B cell (primary cell): ENCODE measurements around the gene GASK1A. TPM values are rescaled to one million over a fixed set of nuclear protein-coding genes. Genes with fewer than 3 reads are reported as not detected.

ENCODE experiments used
- ATAC-seq: fragments of 200-7000 bp; cut with Tn5 transposase; one replicate; pipeline ENCODE4 v1.10.0; 2021; ENCODE audit warnings: low read depth, mild to moderate bottlenecking, moderate number of reproducible peaks, moderate library complexity
- CTCF ChIA-PET: fragments of 350-600 bp; sonication (Branson Sonifier 250); formaldehyde crosslinking; loops from one replicate; lab custom pipeline; 2021; ENCODE audit warnings: antibody characterized with exemption, inconsistent platforms; lab: Charles Lee
- POLR2A ChIA-PET: fragments of 350-600 bp; sonication (Branson Sonifier 250); formaldehyde crosslinking; loops from one replicate; lab custom pipeline; 2021; ENCODE audit warnings: antibody characterized with exemption; lab: Charles Lee
- DNase-seq: peaks from one replicate; pipeline ENCODE4 v3.0.0; 2013
- H2AFZ ChIP-seq: 2 replicates; pipeline ENCODE4 v1.6.1; 2012; ENCODE audit warnings: mild to moderate bottlenecking, low read depth, low read length; ENCODE audit not compliant: insufficient read depth, poor library complexity, severe bottlenecking
- H3K27ac ChIP-seq, 2 donors: 1 replicate in 1 of 2; 2 replicates in 1 of 2; pipeline ENCODE4 v1.5.1; 2012 to 2013; ENCODE audit warnings: low read length in 2 of 2, mild to moderate bottlenecking in 2 of 2, moderate library complexity in 1 of 2
- H3K27me3 ChIP-seq, 4 experiments: fragments of 200-600 bp in 1 of 4; sonication (generic) in 1 of 4; replicated peaks in 1 of 4; 1 replicate in 2 of 4; 2 replicates in 2 of 4; pipeline versions ENCODE4 v1.6.1 to v1.7.0; 2013 to 2016; ENCODE audit warnings: low read length in 3 of 4, mild to moderate bottlenecking in 2 of 4, mixed read lengths in 1 of 4, moderate library complexity in 1 of 4; ENCODE audit not compliant: insufficient read depth in 4 of 4, control insufficient read depth in 3 of 4; ENCODE audit errors: control extremely low read depth in 1 of 4
- H3K36me3 ChIP-seq, 2 experiments: replicated peaks in 1 of 2; 1 replicate in 1 of 2; 2 replicates in 1 of 2; pipeline versions ENCODE4 v1.6.1 to v1.7.1; 2013; ENCODE audit warnings: low read length in 1 of 2; ENCODE audit not compliant: insufficient read depth in 2 of 2, control insufficient read depth in 1 of 2; ENCODE audit errors: control extremely low read depth in 1 of 2, extremely low read depth in 1 of 2
- H3K4me1 ChIP-seq, 2 donors: fragments of 200-600 bp in 1 of 2; sonication (generic) in 1 of 2; 1 replicate in 1 of 2; 2 replicates in 1 of 2; pipeline versions ENCODE4 v1.5.1 to v1.6.1; 2013 to 2017; ENCODE audit warnings: low read length in 2 of 2; ENCODE audit not compliant: control insufficient read depth in 2 of 2, insufficient read depth in 2 of 2
- H3K4me2 ChIP-seq: replicated peaks from 2 replicates; pipeline ENCODE3; 2012; ENCODE audit warnings: mild to moderate bottlenecking, low read depth, low read length; ENCODE audit not compliant: poor library complexity, severe bottlenecking
- H3K4me3 ChIP-seq, 5 experiments: fragments of 200-600 bp in 1 of 5; sonication (generic) in 1 of 5; 1 replicate in 3 of 5; 2 replicates in 2 of 5; pipeline versions ENCODE4 v1.5.1 to v1.7.0; 2011 to 2016; ENCODE audit warnings: low read length in 4 of 5, mild to moderate bottlenecking in 4 of 5, low read depth in 2 of 5, control low read depth in 1 of 5, moderate library complexity in 1 of 5; ENCODE audit not compliant: insufficient read depth in 1 of 5; ENCODE audit errors: control extremely low read depth in 1 of 5, extremely low read depth in 1 of 5
- H3K79me2 ChIP-seq: fragments of 200-600 bp; sonication (generic); one replicate; pipeline ENCODE4 v1.6.0; 2016; ENCODE audit warnings: low read length; ENCODE audit not compliant: control insufficient read depth, insufficient read depth
- H3K9ac ChIP-seq: fragments of 200-600 bp; sonication (generic); 2 replicates; pipeline ENCODE4 v1.6.1; 2017; ENCODE audit warnings: mild to moderate bottlenecking, low read length, moderate library complexity
- H3K9me3 ChIP-seq, 3 donors: one replicate each; pipeline versions ENCODE4 v1.6.1 to v1.7.1; 2013; ENCODE audit warnings: low read length in 2 of 3; ENCODE audit not compliant: control insufficient read depth in 2 of 3, insufficient read depth in 1 of 3; ENCODE audit errors: control extremely low read depth in 1 of 3
- H4K20me1 ChIP-seq: 2 replicates; pipeline ENCODE4 v1.6.0; 2012; ENCODE audit warnings: mild to moderate bottlenecking, low read length; ENCODE audit not compliant: insufficient read depth, control insufficient read depth, poor library complexity, severe bottlenecking
- H3K27ac Mint-ChIP-seq: one replicate; pipeline ENCODE4 v1.8.0; 2021; ENCODE audit warnings: mixed read lengths
- H3K27me3 Mint-ChIP-seq: one replicate; pipeline ENCODE4 v1.8.0; 2021; ENCODE audit warnings: mixed read lengths
- H3K4me1 Mint-ChIP-seq: one replicate; pipeline ENCODE4 v1.8.0; 2021; ENCODE audit warnings: mixed read lengths
- H3K4me3 Mint-ChIP-seq: one replicate; pipeline ENCODE4 v1.8.0; 2021; ENCODE audit warnings: mixed read lengths
- H3K9me3 Mint-ChIP-seq: one replicate; pipeline ENCODE4 v1.8.0; 2022; ENCODE audit warnings: mixed read lengths; ENCODE audit not compliant: insufficient read depth
- CTCF ChIP-seq: fragments of 200-600 bp; IDR thresholded peaks from one replicate; pipeline ENCODE4 v1.8.0; 2022; ENCODE audit warnings: antibody characterized with exemption, mild to moderate bottlenecking
- EZH2 ChIP-seq: IDR thresholded peaks from 2 replicates; pipeline ENCODE4 v1.6.1; 2012; ENCODE audit warnings: borderline replicate concordance, low read depth, mild to moderate bottlenecking, moderate library complexity, low read length; ENCODE audit not compliant: insufficient read depth, poor library complexity, severe bottlenecking
- WGBS: methylation state at CpG from one replicate; pipeline ENCODE4 v1.1.5; 2013; ENCODE audit warnings: missing lambda C conversion rate; ENCODE audit not compliant: insufficient coverage; 5-methylcytosine and 5-hydroxymethylcytosine counted together
- intact Hi-C: fragments of 100-400 bp; cut with micrococcal nuclease; formaldehyde crosslinking; loops from one replicate; pipeline ENCODE4 v1.10.0; 2022
- polyA plus RNA-seq: library from polyadenylated mRNA; depleted of rRNA; stranded (reverse); fragments of >200 nt; gene quantifications from 2 replicates; pipeline ENCODE4 v1.2.3, GENCODE V29; 2012
- total RNA-seq, 2 donors: library from RNA; stranded (reverse); fragments of 120-200 nt in 1 of 2; gene quantifications; 1 replicate in 1 of 2; 2 replicates in 1 of 2; pipeline versions ENCODE4 v1.2.3 to v1.2.4, GENCODE V29; 2013 to 2022

Gene GASK1A
- total and polyA plus RNA-seq, 2 donors (not counting 1 experiment from before 2014, with no cell fraction given) = not detected

- no peak overlapping the region for H3K27ac Mint-ChIP-seq
- no peaks in the 10 kb centered on the region for H3K9me3 Mint-ChIP-seq
- no CpG with 5 or more reads among the region's 3 CpGs for WGBS
- TF ChIP-seq CTCF (no peak), EZH2 (no peak)
- Histone ChIP-seq H4K20me1 (no peaks in the 10 kb centered on the region), H3K9ac (no peak overlapping the region), H3K27ac (no peak overlapping the region), H3K27me3 (no peaks in the 10 kb centered on the region), H3K9me3 (no peaks in the 10 kb centered on the region), H3K79me2 (no peaks in the 10 kb centered on the region), H2AFZ (no peak overlapping the region), H3K4me3 (no peak overlapping the region), H3K4me2 (no peak overlapping the region), H3K36me3 (no peaks in the 10 kb centered on the region), H3K4me1 (no peaks in the 10 kb centered on the region)
- H3K4me1 Mint-ChIP-seq = no peaks in the 10 kb centered on the region
- intact Hi-C loops = loop anchor here (2.0 kb wide), 1 partner anchor 36 kb away; no protein-coding TSS in a partner anchor
- ChIA-PET POLR2A (no interaction called here), CTCF (no interaction called here)
- no peak for DNase-seq
- ATAC-seq = no peak
- H3K4me3 Mint-ChIP-seq = no peak overlapping the region
- peaks cover 15% of the 10 kb centered on the region for H3K27me3 Mint-ChIP-seq
Observed at GRCh38 chr3:43005253-43005652, 26.1 kb downstream of the GASK1A start.

- no peak overlapping the region for H3K27ac Mint-ChIP-seq
- no peaks in the 10 kb centered on the region for H3K4me1 ChIP-seq
- H3K27me3 Mint-ChIP-seq = peaks cover 15% of the 10 kb centered on the region
- no CpG with 5 or more reads among the region's 4 CpGs for WGBS
- no peak for DNase-seq
- H3K4me2 ChIP-seq = no peak overlapping the region
- no peaks in the 10 kb centered on the region for H3K36me3 ChIP-seq
- H3K27ac ChIP-seq = no peak overlapping the region
- H3K27me3 ChIP-seq = no peaks in the 10 kb centered on the region
- POLR2A ChIA-PET = no interaction called here
- no peak overlapping the region for H3K4me3 Mint-ChIP-seq
- no peaks in the 10 kb centered on the region for H3K9me3 Mint-ChIP-seq
- H4K20me1 ChIP-seq = no peaks in the 10 kb centered on the region
- no peaks in the 10 kb centered on the region for H3K4me1 Mint-ChIP-seq
- H3K9ac ChIP-seq = no peak overlapping the region
- TF ChIP-seq EZH2 (no peak), CTCF (no peak)
- ATAC-seq = no peak
- H2AFZ ChIP-seq = no peak overlapping the region
- H3K4me3 ChIP-seq = no peak overlapping the region
- CTCF ChIA-PET = no interaction called here
- intact Hi-C loops = loop anchor here (2.0 kb wide), 1 partner anchor 37 kb away; no protein-coding TSS in a partner anchor
- H3K9me3 ChIP-seq = no peaks in the 10 kb centered on the region
- no peaks in the 10 kb centered on the region for H3K79me2 ChIP-seq
Observed at GRCh38 chr3:43005981-43006380, 26.9 kb downstream of the GASK1A start.
